Measurements from ENCODE around the gene SYNE2.
"Not testable (repeated sequence)": the region's sequence is repeated elsewhere in the genome, so short reads cannot be mapped to it uniquely, and the experiment has no call there.

Gene SYNE2

GRCh38 chr14:64008016-64008415 lies 155.2 kb downstream of the SYNE2 start:
- no peak for DNase-seq (ENCODE audit: low read depth)
- TF ChIP-seq, protein P1, sequence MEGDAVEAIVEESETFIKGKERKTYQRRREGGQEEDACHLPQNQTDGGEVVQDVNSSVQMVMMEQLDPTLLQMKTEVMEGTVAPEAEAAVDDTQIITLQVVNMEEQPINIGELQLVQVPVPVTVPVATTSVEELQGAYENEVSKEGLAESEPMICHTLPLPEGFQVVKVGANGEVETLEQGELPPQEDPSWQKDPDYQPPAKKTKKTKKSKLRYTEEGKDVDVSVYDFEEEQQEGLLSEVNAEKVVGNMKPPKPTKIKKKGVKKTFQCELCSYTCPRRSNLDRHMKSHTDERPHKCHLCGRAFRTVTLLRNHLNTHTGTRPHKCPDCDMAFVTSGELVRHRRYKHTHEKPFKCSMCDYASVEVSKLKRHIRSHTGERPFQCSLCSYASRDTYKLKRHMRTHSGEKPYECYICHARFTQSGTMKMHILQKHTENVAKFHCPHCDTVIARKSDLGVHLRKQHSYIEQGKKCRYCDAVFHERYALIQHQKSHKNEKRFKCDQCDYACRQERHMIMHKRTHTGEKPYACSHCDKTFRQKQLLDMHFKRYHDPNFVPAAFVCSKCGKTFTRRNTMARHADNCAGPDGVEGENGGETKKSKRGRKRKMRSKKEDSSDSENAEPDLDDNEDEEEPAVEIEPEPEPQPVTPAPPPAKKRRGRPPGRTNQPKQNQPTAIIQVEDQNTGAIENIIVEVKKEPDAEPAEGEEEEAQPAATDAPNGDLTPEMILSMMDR (IDR thresholded peaks at IDR 0.05; ENCODE audit: low read length, missing control alignments): no peak
- no peak overlapping the region for H3K4me3 ChIP-seq (replicated peaks; ENCODE audit: low read depth, low read length)

DNA sequence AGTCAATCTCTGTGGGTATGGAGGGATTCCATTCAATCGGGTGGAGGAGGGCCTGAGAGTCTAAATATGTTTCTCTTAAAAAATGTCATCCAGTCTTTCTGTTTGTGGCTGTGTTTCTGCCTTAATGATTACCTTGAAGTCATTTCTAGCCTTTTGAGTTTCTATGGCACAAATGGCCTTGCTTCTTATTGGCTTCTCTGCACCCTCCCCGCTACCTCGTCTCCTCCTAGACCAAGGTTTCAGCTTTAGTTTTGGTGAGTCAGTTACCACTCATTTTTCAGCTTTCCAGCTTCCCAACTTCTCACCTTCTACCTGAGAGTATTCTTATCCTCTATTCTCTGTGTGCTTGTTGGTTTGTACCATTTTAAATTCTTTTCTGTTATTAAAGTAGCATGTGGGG lies 159.2 kb downstream of the SYNE2 start:
- H3K4me3 ChIP-seq (replicated peaks; ENCODE audit: low read depth, low read length): no peak overlapping the region
- DNase-seq (ENCODE audit: low read depth): no peak
- TF ChIP-seq, protein P1 (IDR thresholded peaks at IDR 0.05; ENCODE audit: low read length, missing control alignments): no peak

GRCh38 chr14:64012720-64013119 lies 159.9 kb downstream of the SYNE2 start:
- no peak for DNase-seq (ENCODE audit: low read depth)
- TF ChIP-seq, protein P1 (IDR thresholded peaks at IDR 0.05; ENCODE audit: low read length, missing control alignments): no peak
- no peak overlapping the region for H3K4me3 ChIP-seq (replicated peaks; ENCODE audit: low read depth, low read length)

GRCh38 chr14:64025479-64025878 lies 172.7 kb downstream of the SYNE2 start:
- no peak for DNase-seq (ENCODE audit: low read depth)
- TF ChIP-seq, protein P1 (IDR thresholded peaks at IDR 0.05; ENCODE audit: low read length, missing control alignments): no peak
- no peak overlapping the region for H3K4me3 ChIP-seq (replicated peaks; ENCODE audit: low read depth, low read length)

DNA sequence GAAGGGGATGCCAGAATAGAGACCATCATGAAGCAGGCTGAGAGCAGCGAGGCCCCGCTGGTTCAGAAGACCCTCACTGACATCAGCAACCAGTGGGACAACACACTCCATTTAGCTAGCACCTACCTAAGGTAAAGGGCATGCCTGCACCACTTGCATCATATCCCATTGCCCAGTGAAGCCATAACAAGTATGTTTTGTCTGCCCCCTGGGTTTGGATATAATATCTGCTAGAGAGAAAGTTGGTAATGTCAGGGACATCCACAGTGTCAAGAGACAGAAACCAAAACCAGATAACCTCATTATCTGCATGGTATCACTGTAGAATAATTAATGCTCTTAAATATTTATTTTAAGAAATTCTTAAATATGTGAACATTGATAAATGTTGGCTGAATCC lies 173.8 kb downstream of the SYNE2 start:
- H3K4me3 ChIP-seq (replicated peaks; ENCODE audit: low read depth, low read length): no peak overlapping the region
- DNase-seq (ENCODE audit: low read depth): no peak
- TF ChIP-seq, protein P1 (IDR thresholded peaks at IDR 0.05; ENCODE audit: low read length, missing control alignments): no peak

DNA sequence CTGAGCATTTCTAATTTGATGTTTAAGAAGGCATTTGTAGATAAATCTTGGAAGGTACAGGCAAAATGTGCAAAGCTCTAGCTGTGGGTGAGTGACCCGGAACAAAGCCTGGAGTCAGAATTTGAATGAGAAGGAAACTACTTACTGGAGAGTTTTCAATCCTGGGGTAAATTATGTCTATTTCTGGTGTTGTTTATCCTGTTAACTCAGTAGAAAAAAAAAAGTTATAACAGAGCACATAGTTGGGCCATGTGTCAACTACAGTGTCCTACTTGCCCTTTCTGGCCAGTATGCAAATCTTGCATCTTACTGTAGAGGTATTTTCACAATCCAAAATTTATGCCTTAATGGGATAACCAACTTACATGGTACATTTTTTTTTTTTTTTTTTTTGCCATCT lies 182.3 kb downstream of the SYNE2 start:
- TF ChIP-seq, protein P1 (IDR thresholded peaks at IDR 0.05; ENCODE audit: low read length, missing control alignments): no peak
- H3K4me3 ChIP-seq (replicated peaks; ENCODE audit: low read depth, low read length): no peak overlapping the region
- peak; percentile 18 for DNase-seq (ENCODE audit: low read depth)

- not testable (repeated sequence) for DNase-seq (ENCODE audit: low read depth)
These were observed 185.3 kb downstream of the SYNE2 start for GRCh38 chr14:64037869-64038745.

More at GRCh38 chr14:64037869-64038745, 185.3 kb downstream of the SYNE2 start:
- H3K4me3 ChIP-seq (replicated peaks; ENCODE audit: low read depth, low read length): not testable (repeated sequence)
